Uterus (tissue), 2 donors: Measurements from ENCODE around the gene HCFC2.

ENCODE experiments used
- POLR2A ChIP-seq, 2 donors: fragments of 450-650 bp; IDR thresholded peaks; one replicate each; pipeline ENCODE4 v1.6.1; 2016; ENCODE audit warnings: antibody characterized with exemption in 2 of 2, mild to moderate bottlenecking in 1 of 2, moderate library complexity in 1 of 2
- TF ChIP-seq, protein P1 (sequence below), 4 experiments: fragments of 200-600 bp in 2 of 4; fragments of 450-650 bp in 2 of 4; sonication (generic) in 2 of 4; IDR thresholded peaks; one replicate each; pipeline ENCODE4 v1.5.1; 2016 to 2019; ENCODE audit warnings: antibody characterized with exemption in 4 of 4, mild to moderate bottlenecking in 2 of 4, moderate library complexity in 1 of 4

DNA sequence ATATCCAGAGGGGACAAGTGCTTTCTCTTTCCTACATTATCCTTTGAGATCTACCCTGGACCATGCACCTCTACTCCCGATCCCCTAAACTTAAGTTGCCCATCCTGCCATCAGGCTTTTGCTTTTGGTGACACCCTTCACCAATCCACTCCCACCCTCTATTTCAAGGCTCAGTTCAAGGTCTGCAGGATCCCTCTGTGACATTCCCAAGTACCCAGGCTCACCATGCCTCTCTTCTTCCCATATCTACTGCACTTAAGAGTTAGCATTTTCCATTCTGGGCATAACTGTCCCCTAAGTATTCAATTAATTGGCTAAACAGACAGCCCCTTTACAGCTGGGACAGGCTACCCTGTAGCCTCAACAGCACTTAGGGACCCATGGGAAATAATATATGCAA, 70.6 kb downstream of the HCFC2 start:
- TF ChIP-seq, protein P1, sequence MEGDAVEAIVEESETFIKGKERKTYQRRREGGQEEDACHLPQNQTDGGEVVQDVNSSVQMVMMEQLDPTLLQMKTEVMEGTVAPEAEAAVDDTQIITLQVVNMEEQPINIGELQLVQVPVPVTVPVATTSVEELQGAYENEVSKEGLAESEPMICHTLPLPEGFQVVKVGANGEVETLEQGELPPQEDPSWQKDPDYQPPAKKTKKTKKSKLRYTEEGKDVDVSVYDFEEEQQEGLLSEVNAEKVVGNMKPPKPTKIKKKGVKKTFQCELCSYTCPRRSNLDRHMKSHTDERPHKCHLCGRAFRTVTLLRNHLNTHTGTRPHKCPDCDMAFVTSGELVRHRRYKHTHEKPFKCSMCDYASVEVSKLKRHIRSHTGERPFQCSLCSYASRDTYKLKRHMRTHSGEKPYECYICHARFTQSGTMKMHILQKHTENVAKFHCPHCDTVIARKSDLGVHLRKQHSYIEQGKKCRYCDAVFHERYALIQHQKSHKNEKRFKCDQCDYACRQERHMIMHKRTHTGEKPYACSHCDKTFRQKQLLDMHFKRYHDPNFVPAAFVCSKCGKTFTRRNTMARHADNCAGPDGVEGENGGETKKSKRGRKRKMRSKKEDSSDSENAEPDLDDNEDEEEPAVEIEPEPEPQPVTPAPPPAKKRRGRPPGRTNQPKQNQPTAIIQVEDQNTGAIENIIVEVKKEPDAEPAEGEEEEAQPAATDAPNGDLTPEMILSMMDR (IDR thresholded peaks at IDR 0.05) = no peak
- TF ChIP-seq POLR2A (IDR thresholded peaks at IDR 0.05) = no peak
